T-helper 17 cell (primary cell): ENCODE results near the gene CDYL. TPM values are rescaled to one million over a fixed set of nuclear protein-coding genes. Genes with fewer than 3 reads are reported as not detected.

Experiments used
- ATAC-seq: fragments of 150-1000 bp; cut with Tn5 transposase; 2 replicates; pipeline ENCODE4 v1.10.0; 2021; ENCODE audit warnings: mild to moderate bottlenecking, moderate library complexity
- DNase-seq, 3 donors: peaks; one replicate each; pipeline versions ENCODE4 v3.0.0 to v3.0.0-alpha.2; 2020 to 2021
- H3K9me3 ChIP-seq: one replicate; pipeline ENCODE4 v1.7.0; 2013; ENCODE audit warnings: low read length, mild to moderate bottlenecking; ENCODE audit not compliant: control insufficient read depth, poor library complexity, severe bottlenecking
- H3K27ac Mint-ChIP-seq: one replicate; pipeline ENCODE4 v1.8.0; 2022; ENCODE audit warnings: mild to moderate bottlenecking, moderate library complexity, mixed read lengths
- H3K27me3 Mint-ChIP-seq: one replicate; pipeline ENCODE4 v1.8.0; 2022; ENCODE audit warnings: mixed read lengths
- H3K36me3 Mint-ChIP-seq: one replicate; pipeline ENCODE4 v1.8.0; 2022; ENCODE audit warnings: low read depth, mixed read lengths
- H3K4me1 Mint-ChIP-seq: one replicate; pipeline ENCODE4 v1.8.0; 2022; ENCODE audit warnings: mild to moderate bottlenecking, mixed read lengths
- H3K4me3 Mint-ChIP-seq: one replicate; pipeline ENCODE4 v1.8.0; 2022; ENCODE audit warnings: mild to moderate bottlenecking, moderate library complexity, mixed read lengths
- total RNA-seq, 4 donors: library from RNA in 2 of 4; stranded (reverse) in 2 of 4; gene quantifications; one replicate each; pipeline ENCODE4 v1.2.3 and lab custom pipeline; 2022 to 2026

The CDYL gene
- total RNA-seq, 2 donors from 2014 or later, result 21.2 to 31.5 TPM

DNA sequence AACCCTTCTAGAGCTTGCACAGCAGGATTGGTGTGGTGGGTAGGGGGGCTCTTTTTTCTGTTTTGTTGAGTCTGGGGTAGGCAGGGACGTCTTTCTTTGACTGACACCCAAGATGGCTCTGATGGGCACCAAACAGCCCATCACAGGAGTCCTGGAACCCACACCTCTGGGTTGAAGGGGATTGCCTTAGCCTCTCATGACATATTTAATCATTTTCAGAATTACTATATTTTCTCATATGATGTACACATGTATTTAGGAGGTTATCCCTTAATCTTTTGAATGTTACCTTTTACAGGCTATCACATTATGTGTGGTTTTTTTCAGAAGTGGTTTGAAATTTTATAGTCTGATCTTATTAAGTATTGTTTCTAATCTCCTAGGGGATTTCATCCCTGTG lies 163.0 kb downstream of the CDYL start:
- H3K27me3 Mint-ChIP-seq, result no peaks in the 10 kb centered on the region
- DNase-seq, result no peak
- H3K4me3 Mint-ChIP-seq, result no peak overlapping the region
- no peak overlapping the region for H3K27ac Mint-ChIP-seq
- no peak for ATAC-seq
- peaks cover 25% of the 10 kb centered on the region for H3K4me1 Mint-ChIP-seq
- no peaks in the 10 kb centered on the region for H3K9me3 ChIP-seq
- H3K36me3 Mint-ChIP-seq, result peaks cover 7% of the 10 kb centered on the region

DNA sequence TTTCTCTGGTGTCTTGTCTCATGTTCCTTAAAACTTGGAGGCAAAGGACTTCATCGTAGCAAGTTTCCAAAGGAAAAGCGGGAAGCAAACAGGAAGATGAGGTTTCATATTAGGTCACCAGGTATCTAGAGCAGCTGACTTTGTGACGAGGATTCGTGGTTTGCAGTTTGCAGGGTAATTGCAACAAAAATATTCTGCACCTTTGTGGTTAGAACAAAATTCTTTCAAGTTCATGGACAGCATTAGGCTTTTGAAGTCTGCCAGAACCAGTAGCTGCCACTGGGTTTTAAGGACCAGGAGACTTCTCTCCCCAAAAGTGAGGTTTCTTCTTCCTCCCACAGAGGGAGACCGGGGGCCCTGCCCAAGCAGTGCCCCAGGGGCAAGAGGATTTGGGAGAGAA lies 164.2 kb downstream of the CDYL start:
- H3K9me3 ChIP-seq, result no peaks in the 10 kb centered on the region
- Mint-ChIP-seq H3K27ac (peak overlapping the region; percentile 43), H3K4me3 (no peak overlapping the region), H3K27me3 (no peaks in the 10 kb centered on the region), H3K36me3 (peaks cover 7% of the 10 kb centered on the region), H3K4me1 (peaks cover 19% of the 10 kb centered on the region)
- peak; percentile 12 for ATAC-seq
- no peak for DNase-seq

DNA sequence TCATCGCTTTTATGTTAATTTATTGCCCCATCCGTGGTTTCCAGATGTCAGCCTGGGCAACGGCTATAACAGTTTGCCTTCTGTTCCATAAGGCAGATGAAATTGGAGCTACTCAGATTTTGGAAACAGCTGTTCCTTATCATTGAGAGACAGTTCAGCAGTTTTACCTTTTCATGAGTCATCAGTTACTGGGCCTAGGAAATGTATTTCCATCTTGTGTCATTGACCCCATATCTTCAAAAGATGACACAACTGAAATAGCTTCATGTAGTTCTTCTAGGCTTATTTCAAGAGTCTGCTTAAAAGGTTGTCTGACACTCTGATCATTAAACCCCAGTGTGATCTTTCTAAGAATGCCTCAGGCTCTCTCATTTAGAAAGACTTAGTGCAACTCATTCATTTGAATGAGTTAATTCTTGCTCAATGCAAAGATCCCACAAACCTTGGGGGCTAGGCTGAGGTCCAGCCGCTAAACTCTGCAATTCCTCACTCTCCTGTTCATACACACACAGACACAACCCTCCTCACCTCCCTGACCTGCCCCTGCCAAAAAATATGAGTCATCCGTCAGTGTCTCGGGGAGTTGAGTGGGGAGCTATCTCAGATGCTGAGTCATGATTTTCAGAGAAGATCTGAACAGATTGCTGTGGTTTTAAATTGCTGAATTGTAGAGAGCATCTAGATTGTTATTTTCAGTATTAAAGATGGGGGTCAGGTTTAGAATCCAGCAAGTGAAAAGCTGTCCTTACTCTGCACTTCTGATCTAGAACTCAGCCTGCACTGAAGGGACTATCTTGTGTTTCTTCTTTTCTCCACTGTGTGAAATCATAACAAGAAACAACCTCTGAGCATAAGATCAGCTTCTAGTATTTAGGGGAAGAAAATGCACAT lies 165.8 kb downstream of the CDYL start:
- DNase-seq, result no peak

DNA sequence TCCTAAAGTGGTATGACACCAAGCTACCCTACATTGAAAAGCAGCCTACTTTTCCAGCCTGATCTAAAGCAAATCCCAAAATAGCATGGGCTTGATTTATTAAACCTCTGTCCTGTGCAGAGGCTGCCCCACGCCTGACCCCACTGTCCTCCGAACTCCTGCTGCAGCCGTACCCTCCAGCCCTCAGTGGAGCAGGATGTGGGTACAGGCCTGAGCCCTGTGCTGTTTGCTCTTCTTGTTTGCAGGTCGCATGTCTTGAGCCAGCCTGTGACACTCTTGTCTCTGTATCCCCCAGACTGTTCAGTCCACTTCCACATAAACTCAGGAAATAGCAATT lies 166.4 kb downstream of the CDYL start:
- Mint-ChIP-seq H3K36me3 (peaks cover 4% of the 10 kb centered on the region), H3K4me3 (no peak overlapping the region), H3K4me1 (peaks cover 15% of the 10 kb centered on the region), H3K27ac (peak overlapping the region; percentile 67), H3K27me3 (no peaks in the 10 kb centered on the region)
- no peaks in the 10 kb centered on the region for H3K9me3 ChIP-seq
- ATAC-seq (no peak), DNase-seq (no peak)

More for the DNA sequence above, 165.8 kb downstream of the CDYL start:
- H3K4me1 Mint-ChIP-seq, result peaks cover 16% of the 10 kb centered on the region
- peaks cover 7% of the 10 kb centered on the region for H3K36me3 Mint-ChIP-seq
- peak; percentile 71 for ATAC-seq
- peak overlapping the region; percentile 67 for H3K27ac Mint-ChIP-seq
- H3K4me3 Mint-ChIP-seq, result no peak overlapping the region
- H3K27me3 Mint-ChIP-seq, result no peaks in the 10 kb centered on the region
- no peaks in the 10 kb centered on the region for H3K9me3 ChIP-seq

DNA sequence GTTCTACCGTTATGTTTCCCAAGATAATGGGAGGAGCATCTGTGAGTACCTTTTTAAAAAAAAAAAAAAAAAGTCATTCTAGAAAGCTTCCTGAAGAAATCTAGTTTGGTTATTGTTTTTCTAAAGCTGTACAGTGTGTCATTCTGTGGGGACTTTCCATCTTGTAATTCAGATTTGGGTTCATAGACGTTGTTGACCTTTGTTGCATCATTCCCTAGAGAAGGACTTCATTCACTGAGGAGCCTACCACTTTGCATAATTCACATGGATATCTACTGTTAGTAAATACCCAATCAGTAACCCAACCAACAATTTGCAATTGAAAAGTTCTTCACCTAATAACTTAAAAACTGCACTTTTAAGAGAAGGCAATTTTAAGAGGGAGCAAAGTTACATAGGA lies 167.5 kb downstream of the CDYL start:
- DNase-seq (no peak), ATAC-seq (no peak)
- H3K4me1 Mint-ChIP-seq, result peaks cover 14% of the 10 kb centered on the region
- no peak overlapping the region for H3K27ac Mint-ChIP-seq
- no peak overlapping the region for H3K4me3 Mint-ChIP-seq
- no peaks in the 10 kb centered on the region for H3K27me3 Mint-ChIP-seq
- no peaks in the 10 kb centered on the region for H3K9me3 ChIP-seq
- H3K36me3 Mint-ChIP-seq, result peaks cover 4% of the 10 kb centered on the region

DNA sequence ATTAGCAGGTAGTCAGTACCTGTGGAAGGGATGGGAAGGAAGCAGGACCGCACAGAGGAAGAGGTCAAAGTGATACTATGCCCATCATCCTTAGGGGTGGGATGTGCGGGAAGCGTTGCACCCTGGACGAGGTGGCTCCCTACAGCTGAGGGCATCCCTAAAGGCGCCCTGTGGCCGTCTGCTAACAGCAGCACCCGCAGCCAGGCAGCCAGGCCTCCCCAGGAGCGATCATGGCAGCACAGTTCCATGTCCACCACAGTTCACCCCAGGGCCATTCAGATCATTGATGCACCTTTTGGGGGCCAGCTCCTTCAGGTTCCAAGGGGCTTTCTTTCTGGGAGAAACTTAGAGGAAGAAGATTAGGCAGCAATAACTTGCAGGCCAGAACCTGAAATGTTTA lies 168.1 kb downstream of the CDYL start:
- no peaks in the 10 kb centered on the region for H3K9me3 ChIP-seq
- H3K36me3 Mint-ChIP-seq, result peaks cover 4% of the 10 kb centered on the region
- H3K4me1 Mint-ChIP-seq, result peaks cover 14% of the 10 kb centered on the region
- H3K27ac Mint-ChIP-seq, result no peak overlapping the region
- H3K4me3 Mint-ChIP-seq, result no peak overlapping the region
- no peak for DNase-seq
- no peak for ATAC-seq
- H3K27me3 Mint-ChIP-seq, result no peaks in the 10 kb centered on the region

DNA sequence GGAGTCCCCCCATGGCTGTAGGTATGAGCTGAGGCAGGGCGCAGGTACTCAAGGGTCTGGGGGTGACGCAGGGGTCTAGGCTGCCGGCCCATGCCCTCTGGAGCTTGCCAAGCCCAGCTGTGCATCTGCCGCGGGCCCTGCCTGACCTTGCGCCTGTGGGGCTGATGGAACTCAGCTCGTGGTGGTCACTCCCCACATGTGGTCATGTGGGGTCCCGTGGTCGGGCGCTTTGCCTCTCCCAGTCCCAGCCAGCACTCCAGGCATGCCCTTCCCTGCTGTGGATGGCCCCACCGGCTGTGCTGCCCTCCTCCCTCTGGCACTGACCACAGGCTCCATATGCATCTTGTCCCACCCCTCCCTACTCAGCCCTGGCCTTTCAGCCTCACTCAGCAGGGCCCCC lies 170.3 kb downstream of the CDYL start:
- Mint-ChIP-seq H3K4me3 (no peak overlapping the region), H3K36me3 (peaks cover 6% of the 10 kb centered on the region), H3K27ac (no peak overlapping the region), H3K4me1 (peaks cover 11% of the 10 kb centered on the region), H3K27me3 (no peaks in the 10 kb centered on the region)
- no peak for ATAC-seq
- DNase-seq, result no peak
- H3K9me3 ChIP-seq, result no peaks in the 10 kb centered on the region

DNA sequence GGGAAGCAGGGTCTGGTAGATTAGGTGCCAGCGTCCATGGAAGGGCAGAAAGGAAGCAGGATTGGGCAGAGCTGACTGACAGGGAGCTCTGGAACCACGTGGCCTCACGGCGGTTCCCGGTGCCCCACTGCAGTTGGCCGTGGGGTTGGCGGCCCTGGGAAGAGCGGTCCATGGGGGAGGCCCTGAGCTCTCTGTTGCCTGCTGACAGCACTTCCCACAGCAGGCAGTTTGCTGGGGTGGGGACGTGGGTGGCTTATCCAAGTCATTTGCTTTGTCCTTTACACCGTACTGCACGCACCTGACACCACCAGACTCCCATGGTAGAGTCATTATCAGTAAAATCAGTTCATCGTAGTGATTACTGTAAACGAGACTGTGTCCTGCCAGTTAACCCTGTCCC lies 171.5 kb downstream of the CDYL start:
- ATAC-seq, result no peak
- Mint-ChIP-seq H3K36me3 (peaks cover 8% of the 10 kb centered on the region), H3K27ac (no peak overlapping the region), H3K27me3 (no peaks in the 10 kb centered on the region), H3K4me3 (no peak overlapping the region), H3K4me1 (peaks cover 5% of the 10 kb centered on the region)
- no peaks in the 10 kb centered on the region for H3K9me3 ChIP-seq
- DNase-seq, result no peak

DNA sequence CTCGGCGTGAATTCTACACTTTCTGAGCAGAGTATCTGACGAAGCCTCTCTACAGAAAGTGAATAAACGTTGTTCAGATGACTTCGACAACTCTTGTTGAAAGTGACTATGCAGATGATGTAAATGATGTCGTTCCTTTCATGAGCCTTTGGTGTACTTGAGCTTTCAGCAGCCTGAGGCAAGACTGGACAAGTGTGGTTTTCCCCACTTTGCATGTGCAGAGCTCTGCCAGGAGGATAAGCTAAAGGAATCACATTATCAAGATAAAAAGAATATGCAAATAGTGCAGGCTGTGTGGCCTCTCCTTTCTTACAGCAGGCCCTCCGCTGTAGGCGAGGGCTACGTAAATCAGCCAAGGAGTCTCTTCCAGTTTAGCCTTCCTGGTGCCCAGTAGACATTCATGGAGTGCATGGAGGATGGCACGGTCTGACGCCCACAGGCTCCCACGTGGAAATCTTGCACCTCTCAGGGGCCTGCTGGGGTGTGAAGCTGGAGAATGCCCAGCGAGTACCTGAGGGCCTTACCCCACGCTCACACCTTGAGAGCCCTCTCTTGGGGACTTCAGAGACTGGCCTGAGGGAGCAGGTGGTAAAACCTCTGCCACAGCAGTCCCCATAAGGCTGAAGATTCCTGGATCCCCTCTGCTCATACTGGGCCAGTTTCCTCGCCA lies 172.7 kb downstream of the CDYL start:
- H3K4me1 Mint-ChIP-seq, result no peaks in the 10 kb centered on the region
- ATAC-seq (no peak), DNase-seq (no peak)
- H3K4me3 Mint-ChIP-seq, result no peak overlapping the region
- H3K27ac Mint-ChIP-seq, result no peak overlapping the region
- no peaks in the 10 kb centered on the region for H3K9me3 ChIP-seq
- H3K36me3 Mint-ChIP-seq, result peaks cover 10% of the 10 kb centered on the region
- H3K27me3 Mint-ChIP-seq, result no peaks in the 10 kb centered on the region

DNA sequence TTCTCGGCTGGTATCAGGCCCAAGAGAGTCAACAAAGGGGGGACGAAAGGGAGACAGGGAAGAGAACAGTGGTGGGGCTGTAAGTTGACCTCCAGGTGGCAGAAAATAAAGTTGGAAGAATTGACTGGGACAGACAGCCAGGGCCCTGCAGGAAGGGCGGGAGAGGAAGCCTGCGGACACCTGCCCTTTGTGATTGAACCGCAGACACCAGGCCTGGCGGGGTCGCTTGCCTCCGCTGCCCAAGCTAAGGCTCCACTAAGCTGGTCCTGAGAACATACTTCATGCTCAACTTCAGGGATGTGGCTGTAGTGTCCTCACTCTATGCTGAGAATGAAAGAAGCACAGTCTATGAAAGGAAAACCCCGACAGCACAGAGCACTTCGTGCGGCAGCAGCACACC lies 173.9 kb downstream of the CDYL start:
- Mint-ChIP-seq H3K27ac (no peak overlapping the region), H3K4me1 (no peaks in the 10 kb centered on the region), H3K36me3 (peaks cover 9% of the 10 kb centered on the region), H3K4me3 (no peak overlapping the region), H3K27me3 (no peaks in the 10 kb centered on the region)
- ATAC-seq (no peak), DNase-seq (no peak)
- no peaks in the 10 kb centered on the region for H3K9me3 ChIP-seq

DNA sequence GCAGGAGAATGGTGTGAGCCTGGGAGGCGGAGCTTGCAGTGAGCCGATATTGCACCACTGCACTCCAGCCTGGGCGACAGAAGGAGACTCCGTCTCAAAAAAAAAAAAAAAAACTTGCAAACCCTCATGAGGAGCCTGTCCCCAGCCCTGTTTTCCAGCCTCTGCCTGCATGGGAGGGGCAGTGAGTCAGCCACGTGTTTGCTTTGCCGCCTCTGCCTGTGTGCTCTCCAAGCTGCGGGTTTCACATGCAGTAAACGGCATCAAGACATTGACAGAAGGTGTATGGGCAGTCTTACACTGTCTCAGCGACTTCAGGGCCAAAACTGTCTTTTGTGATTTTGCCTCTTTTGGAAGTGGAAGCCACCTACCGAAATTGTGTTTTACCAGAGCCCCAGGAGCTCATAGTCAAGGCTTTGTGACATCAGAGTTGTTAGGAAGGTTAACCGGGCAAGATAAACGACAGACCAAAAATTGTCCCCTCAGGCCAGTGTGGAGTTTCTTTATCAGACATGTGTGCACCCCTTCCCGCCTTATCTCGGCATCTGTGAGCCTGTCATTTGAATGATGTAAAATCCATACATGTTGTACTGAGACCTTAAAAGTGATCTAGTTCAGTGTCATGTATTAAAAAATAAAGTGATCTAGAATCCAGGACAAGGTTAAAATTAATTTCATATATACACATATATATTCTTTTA lies 174.8 kb downstream of the CDYL start:
- Mint-ChIP-seq H3K36me3 (peaks cover 9% of the 10 kb centered on the region), H3K27me3 (no peaks in the 10 kb centered on the region), H3K27ac (no peak overlapping the region), H3K4me3 (no peak overlapping the region), H3K4me1 (no peaks in the 10 kb centered on the region)
- no peaks in the 10 kb centered on the region for H3K9me3 ChIP-seq
- no peak for DNase-seq
- no peak for ATAC-seq

DNA sequence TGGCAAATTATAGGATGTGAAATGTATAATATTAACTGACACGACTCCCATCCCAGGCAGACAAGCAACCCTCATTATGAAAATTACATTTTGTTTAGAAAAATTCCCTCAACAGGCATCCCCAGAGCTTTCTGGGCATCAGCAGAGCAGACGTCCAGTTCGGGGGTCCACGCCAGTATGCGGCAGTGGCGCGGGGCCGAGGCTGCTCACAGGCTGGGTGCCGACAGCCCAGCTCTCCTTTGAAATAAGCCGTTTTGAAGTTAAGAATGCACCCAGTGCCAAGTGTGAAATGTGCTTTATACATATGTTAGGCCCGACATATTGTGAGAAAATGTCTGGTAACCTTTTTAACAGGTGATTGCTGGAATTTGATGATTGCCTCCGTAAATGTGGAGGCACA lies 177.2 kb downstream of the CDYL start:
- peaks cover 9% of the 10 kb centered on the region for H3K36me3 Mint-ChIP-seq
- no peak for ATAC-seq
- H3K4me3 Mint-ChIP-seq, result no peak overlapping the region
- H3K9me3 ChIP-seq, result no peaks in the 10 kb centered on the region
- H3K4me1 Mint-ChIP-seq, result no peaks in the 10 kb centered on the region
- DNase-seq, result no peak
- no peak overlapping the region for H3K27ac Mint-ChIP-seq
- no peaks in the 10 kb centered on the region for H3K27me3 Mint-ChIP-seq

DNA sequence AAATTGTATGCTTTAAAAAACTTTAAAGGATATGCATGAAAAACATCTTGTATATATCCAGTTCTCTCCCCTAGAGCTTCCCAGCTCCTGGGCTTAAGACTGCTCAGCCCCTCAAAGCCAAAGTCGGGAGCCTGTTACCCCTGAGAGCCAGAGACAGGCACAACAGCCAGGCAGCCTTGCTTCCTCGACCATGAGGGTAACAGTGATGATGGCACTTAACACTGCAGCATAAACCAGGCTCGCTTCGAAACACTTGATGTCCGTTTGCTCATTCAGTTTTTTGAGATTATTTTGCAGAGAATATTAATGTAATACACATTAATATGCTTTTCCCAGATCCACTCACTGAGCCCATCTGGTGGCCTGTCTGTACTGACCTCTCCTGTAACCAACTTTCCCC lies 180.4 kb downstream of the CDYL start:
- Mint-ChIP-seq H3K27ac (no peak overlapping the region), H3K27me3 (no peaks in the 10 kb centered on the region), H3K36me3 (peaks cover 7% of the 10 kb centered on the region), H3K4me1 (no peaks in the 10 kb centered on the region), H3K4me3 (no peak overlapping the region)
- ATAC-seq, result no peak
- DNase-seq, result no peak
- H3K9me3 ChIP-seq, result no peaks in the 10 kb centered on the region
